Neural crest cell (in vitro differentiated cells): ENCODE results near the gene PNMA1. TPM values are rescaled to one million over a fixed set of nuclear protein-coding genes. Genes with fewer than 3 reads are reported as not detected.
"Not testable (repeated sequence)": the region's sequence is repeated elsewhere in the genome, so short reads cannot be mapped to it uniquely, and the experiment has no call there.

Experiments
- DNase-seq: peaks from one replicate; pipeline ENCODE4 v3.0.0; 2021; ENCODE audit warnings: low read depth, mixed read lengths, low spot score
- H3K27ac Mint-ChIP-seq: one replicate; pipeline ENCODE4 v1.8.0; 2021; ENCODE audit warnings: mild to moderate bottlenecking, mixed read lengths; ENCODE audit not compliant: unreplicated experiment
- H3K27me3 Mint-ChIP-seq: 2 replicates; pipeline ENCODE4 v1.8.0; 2021; ENCODE audit warnings: low read depth, mild to moderate bottlenecking, mixed read lengths
- H3K36me3 Mint-ChIP-seq: 2 replicates; pipeline ENCODE4 v1.8.0; 2021; ENCODE audit warnings: low read depth, mild to moderate bottlenecking, mixed read lengths
- H3K4me1 Mint-ChIP-seq: 2 replicates; pipeline ENCODE4 v1.8.0; 2021; ENCODE audit warnings: mixed read lengths
- H3K4me3 Mint-ChIP-seq: one replicate; pipeline ENCODE4 v1.8.0; 2021; ENCODE audit warnings: mild to moderate bottlenecking, mixed read lengths
- H3K9me3 Mint-ChIP-seq: 2 replicates; pipeline ENCODE4 v1.8.0; 2021; ENCODE audit warnings: mixed read lengths
- total RNA-seq: library from RNA; stranded (reverse); gene quantifications from 2 replicates; pipeline ENCODE4 v1.2.1, GENCODE V29; 2021
- TF ChIP-seq, protein P1 (sequence below): fragments of 200-600 bp; sonication (generic); conservative IDR thresholded peaks from 2 replicates; pipeline ENCODE4 v1.5.0; 2021; ENCODE audit warnings: antibody characterized with exemption, mild to moderate bottlenecking

Gene PNMA1
- total RNA-seq, 1 donor from 2014 or later, result 97.4 TPM

GRCh38 chr14:73710737-73711136 lies 3.4 kb downstream of the PNMA1 start:
- Mint-ChIP-seq H3K4me1 (peaks cover 38% of the 10 kb centered on the region), H3K36me3 (peaks cover 9% of the 10 kb centered on the region), H3K9me3 (no peaks in the 10 kb centered on the region), H3K4me3 (peak overlapping the region; percentile 75), H3K27me3 (no peaks in the 10 kb centered on the region), H3K27ac (no peak overlapping the region)
- TF ChIP-seq, protein P1, sequence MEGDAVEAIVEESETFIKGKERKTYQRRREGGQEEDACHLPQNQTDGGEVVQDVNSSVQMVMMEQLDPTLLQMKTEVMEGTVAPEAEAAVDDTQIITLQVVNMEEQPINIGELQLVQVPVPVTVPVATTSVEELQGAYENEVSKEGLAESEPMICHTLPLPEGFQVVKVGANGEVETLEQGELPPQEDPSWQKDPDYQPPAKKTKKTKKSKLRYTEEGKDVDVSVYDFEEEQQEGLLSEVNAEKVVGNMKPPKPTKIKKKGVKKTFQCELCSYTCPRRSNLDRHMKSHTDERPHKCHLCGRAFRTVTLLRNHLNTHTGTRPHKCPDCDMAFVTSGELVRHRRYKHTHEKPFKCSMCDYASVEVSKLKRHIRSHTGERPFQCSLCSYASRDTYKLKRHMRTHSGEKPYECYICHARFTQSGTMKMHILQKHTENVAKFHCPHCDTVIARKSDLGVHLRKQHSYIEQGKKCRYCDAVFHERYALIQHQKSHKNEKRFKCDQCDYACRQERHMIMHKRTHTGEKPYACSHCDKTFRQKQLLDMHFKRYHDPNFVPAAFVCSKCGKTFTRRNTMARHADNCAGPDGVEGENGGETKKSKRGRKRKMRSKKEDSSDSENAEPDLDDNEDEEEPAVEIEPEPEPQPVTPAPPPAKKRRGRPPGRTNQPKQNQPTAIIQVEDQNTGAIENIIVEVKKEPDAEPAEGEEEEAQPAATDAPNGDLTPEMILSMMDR, result no peak
- no peak for DNase-seq

- TF ChIP-seq, protein P1, result no peak
- H3K9me3 Mint-ChIP-seq, result no peaks in the 10 kb centered on the region
- H3K4me3 Mint-ChIP-seq, result peak overlapping the region; percentile 75
- H3K36me3 Mint-ChIP-seq, result peaks cover 9% of the 10 kb centered on the region
- no peak for DNase-seq
- H3K4me1 Mint-ChIP-seq, result peaks cover 34% of the 10 kb centered on the region
- no peak overlapping the region for H3K27ac Mint-ChIP-seq
- no peaks in the 10 kb centered on the region for H3K27me3 Mint-ChIP-seq
Observed at GRCh38 chr14:73709904-73710469, 4.2 kb downstream of the PNMA1 start.

DNA sequence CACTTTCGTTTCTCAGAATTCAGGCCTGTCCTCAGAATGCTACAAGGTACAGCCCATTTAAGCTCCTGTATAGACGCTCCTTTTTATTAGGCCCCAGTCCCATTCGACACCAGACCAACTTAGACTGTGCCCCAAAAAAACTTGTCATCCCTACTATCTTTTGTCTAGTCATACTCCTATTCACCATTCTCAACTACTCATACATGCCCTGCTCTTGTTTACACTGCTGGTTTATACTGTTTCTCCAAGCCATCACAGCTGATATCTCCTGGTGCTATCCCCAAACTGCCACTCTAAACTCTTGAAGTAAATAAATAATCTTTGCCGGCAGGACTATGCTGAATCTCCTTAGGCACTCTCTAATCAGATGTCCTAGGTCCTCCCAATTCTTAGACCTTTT lies 6.1 kb downstream of the PNMA1 start:
- peaks cover 27% of the 10 kb centered on the region for H3K4me1 Mint-ChIP-seq
- not testable (repeated sequence) for H3K9me3 Mint-ChIP-seq, H3K27ac Mint-ChIP-seq, H3K27me3 Mint-ChIP-seq, DNase-seq, H3K4me3 Mint-ChIP-seq
- H3K36me3 Mint-ChIP-seq, result peaks cover 18% of the 10 kb centered on the region

- DNase-seq, result no peak
- no peaks in the 10 kb centered on the region for H3K27me3 Mint-ChIP-seq
- TF ChIP-seq, protein P1, result no peak
- peaks cover 10% of the 10 kb centered on the region for H3K36me3 Mint-ChIP-seq
- peaks cover 7% of the 10 kb centered on the region for H3K4me1 Mint-ChIP-seq
- no peak overlapping the region for H3K27ac Mint-ChIP-seq
- H3K4me3 Mint-ChIP-seq, result no peak overlapping the region
- H3K9me3 Mint-ChIP-seq, result no peaks in the 10 kb centered on the region
Observed at GRCh38 chr14:73700325-73700724, 13.9 kb downstream of the PNMA1 start.

DNA sequence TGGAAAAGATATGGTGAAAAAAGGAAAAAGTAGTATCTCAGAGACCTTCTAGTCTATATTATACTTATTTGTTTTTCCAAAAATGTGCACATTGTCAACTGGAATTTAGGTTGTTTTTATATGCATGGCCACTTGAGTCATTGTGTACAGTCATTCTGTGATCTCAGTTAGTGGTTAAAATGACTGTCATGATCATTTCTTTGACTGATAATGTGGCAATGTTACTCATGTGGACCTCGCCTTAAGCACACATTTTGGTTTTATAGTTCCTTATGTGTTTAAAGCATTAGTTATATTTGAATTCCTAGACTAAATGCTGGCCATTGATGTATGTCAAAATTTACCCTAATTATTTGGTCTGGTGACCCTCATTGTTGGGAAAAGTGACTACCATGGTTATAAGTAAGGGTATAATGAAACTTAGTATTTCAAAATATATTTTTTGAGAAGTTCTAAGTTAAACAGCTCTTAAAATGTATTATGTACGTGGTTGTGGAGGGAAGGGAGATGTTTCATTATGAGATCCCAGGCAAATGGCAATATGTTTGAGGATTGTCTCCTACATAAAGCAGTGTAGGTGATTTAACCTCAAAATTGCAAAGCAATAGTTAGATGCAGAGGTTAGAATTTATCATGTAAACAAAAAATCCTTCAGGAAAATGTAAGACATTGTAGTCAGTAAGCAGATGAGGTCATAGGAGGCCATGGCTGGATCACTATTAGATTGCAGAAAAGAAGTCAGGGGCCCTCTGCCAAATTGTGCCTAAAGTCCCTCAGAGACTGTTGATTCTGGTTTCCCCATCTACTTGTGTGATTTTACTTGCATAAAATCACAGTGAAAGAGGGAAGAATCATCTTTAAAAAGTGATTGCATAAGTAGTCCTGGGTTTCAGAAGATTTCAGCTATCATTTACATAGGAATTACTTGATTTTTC lies 17.5 kb downstream of the PNMA1 start:
- no peak overlapping the region for H3K27ac Mint-ChIP-seq
- TF ChIP-seq, protein P1, result no peak
- peaks cover 3% of the 10 kb centered on the region for H3K36me3 Mint-ChIP-seq
- H3K4me3 Mint-ChIP-seq, result no peak overlapping the region
- no peaks in the 10 kb centered on the region for H3K9me3 Mint-ChIP-seq
- no peaks in the 10 kb centered on the region for H3K4me1 Mint-ChIP-seq
- no peaks in the 10 kb centered on the region for H3K27me3 Mint-ChIP-seq
- no peak for DNase-seq

DNA sequence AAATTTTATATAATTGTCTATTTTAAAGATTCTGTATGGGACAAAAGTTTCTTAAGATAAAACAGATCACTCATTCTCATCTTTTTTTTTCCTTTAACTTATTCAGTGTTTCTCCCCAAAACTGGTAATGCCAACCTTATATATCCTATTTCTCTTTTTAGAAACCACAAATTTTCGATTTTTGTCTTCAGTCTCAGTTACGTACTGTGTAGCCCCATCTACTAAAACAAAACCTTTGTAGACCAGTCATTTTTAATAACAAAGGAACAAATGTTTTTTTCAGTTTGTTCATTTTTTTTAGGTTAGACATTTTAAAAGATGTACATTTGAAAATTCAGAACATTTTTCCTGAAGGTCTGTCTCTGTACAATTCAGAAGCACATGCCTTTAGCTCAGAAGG lies 18.2 kb downstream of the PNMA1 start:
- Mint-ChIP-seq H3K36me3 (peaks cover 3% of the 10 kb centered on the region), H3K4me1 (no peaks in the 10 kb centered on the region), H3K27me3 (no peaks in the 10 kb centered on the region), H3K4me3 (no peak overlapping the region), H3K27ac (no peak overlapping the region), H3K9me3 (no peaks in the 10 kb centered on the region)
- TF ChIP-seq, protein P1, result no peak
- DNase-seq, result no peak
